Caco-2 (cell line): Measurements from ENCODE around the gene HIVEP1. TPM values are rescaled to one million over a fixed set of nuclear protein-coding genes. Genes with fewer than 3 reads are reported as not detected.

Experiments
- BruUV-seq: library from RNA; stranded (reverse); fragments of 400-500 nt; replicated peaks from 2 replicates; lab custom pipeline; 2021; lab: Mats Ljungman, UMichigan
- CTCF ChIA-PET: fragments of 300-600 bp; sonication (Branson Sonifier 250); formaldehyde crosslinking; loops from one replicate; lab custom pipeline; 2022; ENCODE audit warnings: antibody characterized with exemption; lab: Charles Lee
- POLR2A ChIA-PET: fragments of 300-600 bp; sonication (Branson Sonifier 250); formaldehyde crosslinking; loops from one replicate; lab custom pipeline; 2022; ENCODE audit warnings: antibody characterized with exemption; lab: Charles Lee
- DNase-seq, 2 experiments: peaks; one replicate each; pipeline versions ENCODE4 v3.0.0 to v3.0.0-alpha.2; 2020 to 2022
- H3K27me3 ChIP-seq: replicated peaks from 2 replicates; pipeline ENCODE4 v1.6.0; 2011; ENCODE audit warnings: low read length; ENCODE audit not compliant: control insufficient read depth, insufficient read depth
- H3K36me3 ChIP-seq: 2 replicates; pipeline ENCODE4 v1.5.1; 2011; ENCODE audit warnings: low read length; ENCODE audit not compliant: control insufficient read depth, insufficient read depth
- H3K4me1 ChIP-seq: fragments of 250-450 bp; sonication (Bioruptor Pico); 2 replicates; pipeline ENCODE4 v1.5.1; 2020; ENCODE audit warnings: mild to moderate bottlenecking
- H3K4me3 ChIP-seq: 2 replicates; pipeline ENCODE4 v1.5.1; 2011; ENCODE audit warnings: low read depth, mild to moderate bottlenecking, control low read depth, low read length
- H3K9me3 ChIP-seq: fragments of 250-450 bp; sonication (Bioruptor Pico); 2 replicates; pipeline ENCODE4 v1.5.1; 2020; ENCODE audit warnings: mild to moderate bottlenecking, moderate library complexity
- H3K27ac Mint-ChIP-seq: one replicate; pipeline ENCODE4 v1.8.0; 2022; ENCODE audit warnings: mixed read lengths; ENCODE audit not compliant: unreplicated experiment
- H3K27me3 Mint-ChIP-seq: one replicate; pipeline ENCODE4 v1.8.0; 2022; ENCODE audit warnings: mixed read lengths; ENCODE audit not compliant: insufficient read depth, unreplicated experiment
- H3K36me3 Mint-ChIP-seq: one replicate; pipeline ENCODE4 v1.8.0; 2022; ENCODE audit warnings: mild to moderate bottlenecking, mixed read lengths; ENCODE audit not compliant: insufficient read depth, unreplicated experiment
- H3K4me1 Mint-ChIP-seq: one replicate; pipeline ENCODE4 v1.8.0; 2022; ENCODE audit warnings: low read depth, mixed read lengths; ENCODE audit not compliant: unreplicated experiment
- H3K4me3 Mint-ChIP-seq: one replicate; pipeline ENCODE4 v1.8.0; 2022; ENCODE audit warnings: mild to moderate bottlenecking, moderate library complexity, mixed read lengths; ENCODE audit not compliant: unreplicated experiment
- H3K9me3 Mint-ChIP-seq: one replicate; pipeline ENCODE4 v1.8.0; 2022; ENCODE audit warnings: mixed read lengths; ENCODE audit not compliant: unreplicated experiment
- intact Hi-C: fragments of 100-400 bp; cut with micrococcal nuclease; formaldehyde crosslinking; loops from one replicate; pipeline ENCODE4 v1.10.0; 2022; ENCODE audit not compliant: unreplicated experiment
- total RNA-seq: library from RNA; stranded (reverse); gene quantifications from 2 replicates; pipeline ENCODE4 v1.2.3, GENCODE V29; 2022
- TF ChIP-seq, protein P1 (sequence below), 2 experiments: fragments of 200-600 bp in 1 of 2; IDR thresholded peaks; 1 replicate in 1 of 2; 2 replicates in 1 of 2; pipeline versions ENCODE4 v1.5.1 to v1.8.0; 2011 to 2022; ENCODE audit warnings: antibody characterized with exemption in 1 of 2, control low read depth in 1 of 2, inconsistent platforms in 1 of 2, low read depth in 1 of 2, low read length in 1 of 2, mild to moderate bottlenecking in 1 of 2, moderate library complexity in 1 of 2; ENCODE audit not compliant: insufficient read depth in 1 of 2, severe bottlenecking in 1 of 2, unreplicated experiment in 1 of 2

The HIVEP1 gene
- total RNA-seq, 1 experiment from 2014 or later = 22.8 TPM

- Mint-ChIP-seq H3K4me1 (no peaks in the 10 kb centered on the region), H3K27ac (no peak overlapping the region), H3K36me3 (peaks cover 15% of the 10 kb centered on the region), H3K4me3 (no peak overlapping the region), H3K9me3 (no peaks in the 10 kb centered on the region), H3K27me3 (no peaks in the 10 kb centered on the region)
- H3K36me3 ChIP-seq = no peaks in the 10 kb centered on the region
- H3K27me3 ChIP-seq = no peaks in the 10 kb centered on the region
- no peak overlapping the region for H3K4me3 ChIP-seq
- TF ChIP-seq, protein P1, sequence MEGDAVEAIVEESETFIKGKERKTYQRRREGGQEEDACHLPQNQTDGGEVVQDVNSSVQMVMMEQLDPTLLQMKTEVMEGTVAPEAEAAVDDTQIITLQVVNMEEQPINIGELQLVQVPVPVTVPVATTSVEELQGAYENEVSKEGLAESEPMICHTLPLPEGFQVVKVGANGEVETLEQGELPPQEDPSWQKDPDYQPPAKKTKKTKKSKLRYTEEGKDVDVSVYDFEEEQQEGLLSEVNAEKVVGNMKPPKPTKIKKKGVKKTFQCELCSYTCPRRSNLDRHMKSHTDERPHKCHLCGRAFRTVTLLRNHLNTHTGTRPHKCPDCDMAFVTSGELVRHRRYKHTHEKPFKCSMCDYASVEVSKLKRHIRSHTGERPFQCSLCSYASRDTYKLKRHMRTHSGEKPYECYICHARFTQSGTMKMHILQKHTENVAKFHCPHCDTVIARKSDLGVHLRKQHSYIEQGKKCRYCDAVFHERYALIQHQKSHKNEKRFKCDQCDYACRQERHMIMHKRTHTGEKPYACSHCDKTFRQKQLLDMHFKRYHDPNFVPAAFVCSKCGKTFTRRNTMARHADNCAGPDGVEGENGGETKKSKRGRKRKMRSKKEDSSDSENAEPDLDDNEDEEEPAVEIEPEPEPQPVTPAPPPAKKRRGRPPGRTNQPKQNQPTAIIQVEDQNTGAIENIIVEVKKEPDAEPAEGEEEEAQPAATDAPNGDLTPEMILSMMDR (IDR thresholded peaks at IDR 0.05; ENCODE audit: insufficient read depth in 1 of 2, low read depth in 1 of 2, low read length in 1 of 2, severe bottlenecking in 1 of 2, unreplicated experiment in 1 of 2) = no peak
- no peak for DNase-seq
- CTCF ChIA-PET = no interaction called here
- intact Hi-C loops = no loop called here
- H3K9me3 ChIP-seq = no peaks in the 10 kb centered on the region; the same call in 1 of the 2 replicates
- no peaks in the 10 kb centered on the region for H3K4me1 ChIP-seq
- POLR2A ChIA-PET = no interaction called here
- no TSS peak for BruUV-seq
Observed at GRCh38 chr6:12113190-12113577, 101.1 kb downstream of the HIVEP1 start.

DNA sequence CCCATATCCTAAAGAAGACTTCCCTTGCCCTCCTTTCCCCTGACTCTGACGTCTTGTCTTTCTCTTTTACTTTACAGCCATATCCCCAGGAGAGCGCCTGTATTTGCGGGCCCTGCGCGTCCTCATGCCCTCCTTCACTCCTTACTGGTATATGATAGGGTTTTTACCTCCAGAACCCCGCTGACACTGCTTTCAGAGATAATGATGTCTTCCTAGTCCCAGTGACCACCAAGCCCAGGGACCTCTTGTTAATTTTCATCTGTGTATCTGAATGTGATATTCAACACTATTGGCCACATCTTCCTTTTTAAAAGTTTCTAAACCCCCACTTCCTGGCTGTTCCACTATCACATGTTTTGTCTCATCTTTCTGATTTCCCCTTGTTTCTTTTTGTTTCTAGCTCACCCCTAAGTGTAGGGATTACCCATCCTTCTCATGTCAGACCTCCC, 102.0 kb downstream of the HIVEP1 start:
- Histone ChIP-seq H3K4me3 (no peak overlapping the region), H3K27me3 (no peaks in the 10 kb centered on the region), H3K9me3 (no peaks in the 10 kb centered on the region; the same call in 1 of the 2 replicates), H3K4me1 (peaks cover 6% of the 10 kb centered on the region; the same call in 1 of the 2 replicates), H3K36me3 (no peaks in the 10 kb centered on the region)
- Mint-ChIP-seq H3K4me3 (no peak overlapping the region), H3K36me3 (peaks cover 21% of the 10 kb centered on the region), H3K27ac (no peak overlapping the region), H3K27me3 (no peaks in the 10 kb centered on the region), H3K4me1 (peaks cover 7% of the 10 kb centered on the region), H3K9me3 (no peaks in the 10 kb centered on the region)
- TF ChIP-seq, protein P1 (IDR thresholded peaks at IDR 0.05; ENCODE audit: insufficient read depth in 1 of 2, low read depth in 1 of 2, low read length in 1 of 2, severe bottlenecking in 1 of 2, unreplicated experiment in 1 of 2) = no peak
- no peak for DNase-seq
- intact Hi-C loops = no loop called here
- POLR2A ChIA-PET = no interaction called here
- CTCF ChIA-PET = no interaction called here
- no TSS peak for BruUV-seq

DNA sequence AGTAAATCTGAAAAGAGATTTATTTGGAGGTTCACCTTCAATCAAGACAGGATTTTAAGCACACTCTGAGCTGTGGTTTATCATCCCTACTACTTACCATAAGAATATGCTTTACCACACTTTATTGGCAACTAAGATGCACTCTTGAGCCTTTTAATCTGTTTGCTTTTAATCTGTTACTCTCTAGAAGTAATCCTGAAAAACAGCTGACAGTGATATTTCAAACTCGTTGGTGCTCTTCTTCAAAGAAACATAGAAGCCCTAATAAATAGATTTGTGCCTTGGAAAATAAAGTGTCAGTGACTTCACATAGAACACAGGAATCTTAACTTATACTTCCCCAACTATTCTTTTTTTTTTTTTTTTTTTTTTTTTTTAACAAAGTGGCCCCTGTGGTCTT, 102.9 kb downstream of the HIVEP1 start:
- POLR2A ChIA-PET = interaction anchor here (0.6 kb wide), 1 partner anchor 21 kb away, joined by 6 read pairs; no protein-coding TSS in a partner anchor
- BruUV-seq = no TSS peak
- Histone ChIP-seq H3K4me3 (no peak overlapping the region), H3K9me3 (no peaks in the 10 kb centered on the region; the same call in 1 of the 2 replicates), H3K27me3 (no peaks in the 10 kb centered on the region), H3K4me1 (peaks cover 8% of the 10 kb centered on the region; the same call in 1 of the 2 replicates), H3K36me3 (no peaks in the 10 kb centered on the region)
- H3K4me3 Mint-ChIP-seq = no peak overlapping the region
- no peaks in the 10 kb centered on the region for H3K9me3 Mint-ChIP-seq
- DNase-seq = no peak
- no peak overlapping the region for H3K27ac Mint-ChIP-seq
- H3K36me3 Mint-ChIP-seq = peaks cover 18% of the 10 kb centered on the region
- TF ChIP-seq, protein P1 (IDR thresholded peaks at IDR 0.05; ENCODE audit: insufficient read depth in 1 of 2, low read depth in 1 of 2, low read length in 1 of 2, severe bottlenecking in 1 of 2, unreplicated experiment in 1 of 2) = no peak
- H3K27me3 Mint-ChIP-seq = no peaks in the 10 kb centered on the region
- CTCF ChIA-PET = no interaction called here
- peaks cover 9% of the 10 kb centered on the region for H3K4me1 Mint-ChIP-seq
- intact Hi-C loops = no loop called here
